ENCODE data around the gene GPR87.

Gene GPR87

GRCh38 chr3:151293127-151293526, 23.5 kb downstream of the GPR87 start:
- no peak overlapping the region for H3K4me3 ChIP-seq (ENCODE audit: low read depth, low read length)
- H3K27me3 ChIP-seq (ENCODE audit: insufficient read depth, low read depth, severe bottlenecking): no peaks in the 10 kb centered on the region
- H3K36me3 ChIP-seq: no peaks in the 10 kb centered on the region
- no peak overlapping the region for H3K27ac ChIP-seq
- no peak for DNase-seq
- TF ChIP-seq CTCF (IDR thresholded peaks at IDR 0.05; ENCODE audit: low read depth, low read length): no peak
- H3K9me3 ChIP-seq (ENCODE audit: severe bottlenecking): no peaks in the 10 kb centered on the region

DNA sequence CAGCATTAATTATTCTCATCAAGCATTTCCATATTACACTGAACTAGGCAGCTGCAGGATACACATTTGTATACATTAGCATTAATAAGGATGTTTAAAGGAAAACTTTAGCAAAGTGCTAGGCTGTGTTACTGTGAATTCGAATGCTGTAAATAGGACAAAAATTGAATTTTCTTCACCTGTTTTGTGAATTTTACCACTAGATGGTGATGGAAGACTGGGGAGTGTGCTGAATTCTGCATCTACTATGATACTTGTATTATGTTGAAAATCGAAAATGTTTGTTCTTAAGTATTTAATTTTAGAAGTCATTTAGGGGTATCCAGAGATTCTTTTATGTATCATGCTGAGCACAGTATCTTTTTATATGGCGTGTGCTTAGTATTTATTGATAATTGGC, 25.9 kb downstream of the GPR87 start:
- Histone ChIP-seq H3K4me3 (ENCODE audit: low read depth, low read length) (no peak overlapping the region), H3K36me3 (no peaks in the 10 kb centered on the region), H3K27ac (no peak overlapping the region), H3K27me3 (ENCODE audit: insufficient read depth, low read depth, severe bottlenecking) (no peaks in the 10 kb centered on the region), H3K9me3 (ENCODE audit: severe bottlenecking) (no peaks in the 10 kb centered on the region)
- TF ChIP-seq CTCF (IDR thresholded peaks at IDR 0.05; ENCODE audit: low read depth, low read length): no peak
- no peak for DNase-seq

DNA sequence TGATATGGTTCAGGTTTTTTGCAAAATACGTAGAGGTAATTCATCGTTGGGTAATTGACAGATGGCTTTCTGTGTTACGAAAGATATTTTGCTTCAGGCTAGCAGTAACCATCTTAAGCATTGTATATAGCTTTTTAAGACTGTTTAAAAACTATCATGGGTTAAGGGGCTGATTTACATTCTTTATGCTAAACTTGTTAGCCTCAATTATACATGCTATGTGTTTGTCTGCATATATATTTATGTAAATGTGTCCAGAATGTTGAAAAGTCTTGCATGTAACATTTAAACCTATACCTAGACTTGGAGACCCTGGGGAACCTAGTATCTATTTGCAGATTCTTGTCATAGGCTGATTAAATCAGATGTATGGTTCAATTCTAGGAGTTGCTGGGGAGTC, 27.2 kb downstream of the GPR87 start:
- Histone ChIP-seq H3K36me3 (no peaks in the 10 kb centered on the region), H3K9me3 (ENCODE audit: severe bottlenecking) (no peaks in the 10 kb centered on the region), H3K4me3 (ENCODE audit: low read depth, low read length) (no peak overlapping the region), H3K27ac (no peak overlapping the region), H3K27me3 (ENCODE audit: insufficient read depth, low read depth, severe bottlenecking) (no peaks in the 10 kb centered on the region)
- no peak for TF ChIP-seq CTCF (IDR thresholded peaks at IDR 0.05; ENCODE audit: low read depth, low read length)
- no peak for DNase-seq

DNA sequence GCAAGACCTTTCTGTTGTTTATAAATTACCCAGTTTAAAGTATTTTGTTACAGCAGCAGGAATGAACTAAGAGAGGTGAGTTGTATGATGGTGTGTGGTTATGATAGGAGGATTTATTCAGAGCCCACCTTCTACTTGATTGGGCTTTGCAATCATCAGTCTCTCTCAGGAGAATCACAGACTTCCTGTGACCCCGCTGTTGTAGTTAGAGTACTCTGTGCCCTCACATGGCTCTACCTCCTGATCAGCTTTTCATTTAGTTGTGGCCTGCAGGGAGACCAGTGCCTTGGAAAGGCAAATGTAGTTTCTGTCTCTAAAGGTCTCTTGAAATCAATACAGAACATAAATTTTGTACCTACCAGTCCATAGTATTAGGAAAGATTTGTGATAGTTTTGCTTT, 30.7 kb downstream of the GPR87 start:
- DNase-seq: no peak
- Histone ChIP-seq H3K36me3 (no peaks in the 10 kb centered on the region), H3K27me3 (ENCODE audit: insufficient read depth, low read depth, severe bottlenecking) (no peaks in the 10 kb centered on the region), H3K27ac (no peak overlapping the region), H3K9me3 (ENCODE audit: severe bottlenecking) (no peaks in the 10 kb centered on the region), H3K4me3 (ENCODE audit: low read depth, low read length) (no peak overlapping the region)
- TF ChIP-seq CTCF (IDR thresholded peaks at IDR 0.05; ENCODE audit: low read depth, low read length): no peak

GRCh38 chr3:151283907-151284461, 32.6 kb downstream of the GPR87 start:
- H3K36me3 ChIP-seq: no peaks in the 10 kb centered on the region
- no peak for DNase-seq
- TF ChIP-seq CTCF (IDR thresholded peaks at IDR 0.05; ENCODE audit: low read depth, low read length): no peak
- no peaks in the 10 kb centered on the region for H3K9me3 ChIP-seq (ENCODE audit: severe bottlenecking)
- H3K27me3 ChIP-seq (ENCODE audit: insufficient read depth, low read depth, severe bottlenecking): no peaks in the 10 kb centered on the region
- no peak overlapping the region for H3K4me3 ChIP-seq (ENCODE audit: low read depth, low read length)
- no peak overlapping the region for H3K27ac ChIP-seq

- no peak overlapping the region for H3K4me3 ChIP-seq (ENCODE audit: low read depth, low read length)
- H3K9me3 ChIP-seq (ENCODE audit: severe bottlenecking): no peaks in the 10 kb centered on the region
- no peak overlapping the region for H3K27ac ChIP-seq
- no peak for DNase-seq
- no peak for TF ChIP-seq CTCF (IDR thresholded peaks at IDR 0.05; ENCODE audit: low read depth, low read length)
- no peaks in the 10 kb centered on the region for H3K27me3 ChIP-seq (ENCODE audit: insufficient read depth, low read depth, severe bottlenecking)
- H3K36me3 ChIP-seq: no peaks in the 10 kb centered on the region
Observed at GRCh38 chr3:151283387-151283786, 33.2 kb downstream of the GPR87 start.

Data from WERI-Rb-1 (cell line).